ENCODE measurements around the gene BICD1. TPM values are rescaled to one million over a fixed set of nuclear protein-coding genes. Genes with fewer than 3 reads are reported as not detected.
A peak's percentile ranks its signal among the peaks of the same experiment; 100 is the strongest.

BICD1 gene
- total and polyA plus RNA-seq, 4 donors = 0.46 to 3.4 (median 1.1) TPM

- no peak for DNase-seq (ENCODE audit: low spot score)
- Histone ChIP-seq H3K36me3 (ENCODE audit: control insufficient read depth in 4 of 4, insufficient read depth in 3 of 4, low read depth in 1 of 4, low read length in 3 of 4) (no peaks in the 10 kb centered on the region), H3K27me3 (ENCODE audit: control insufficient read depth in 4 of 4, insufficient read depth in 4 of 4, low read length in 3 of 4) (no peaks in the 10 kb centered on the region), H3K4me1 (ENCODE audit: control insufficient read depth in 4 of 4, insufficient read depth in 4 of 4, low read length in 3 of 4) (no peaks in the 10 kb centered on the region), H3K9me3 (ENCODE audit: control insufficient read depth in 4 of 4, low read length in 3 of 4) (no peaks in the 10 kb centered on the region), H3K9ac (ENCODE audit: low read depth in 1 of 2, low read length in 2 of 2) (no peak overlapping the region), H3K4me3 (ENCODE audit: low read depth in 1 of 3, low read length in 3 of 3) (no peak overlapping the region), H3K27ac (ENCODE audit: low read depth in 1 of 2, low read length in 2 of 2) (no peak overlapping the region)
- WGBS = 98% methylated on average over 1 of the region's 1 CpG
- TF ChIP-seq RAD21 (IDR thresholded peaks at IDR 0.05) (peak in 1 of 2 donors; percentile 14), TAF1 (conservative IDR thresholded peaks at IDR 0.05) (no peak)
These were observed 155.0 kb downstream of the BICD1 start for GRCh38 chr12:32261638-32262037.

GRCh38 chr12:32264961-32265360 lies 158.3 kb downstream of the BICD1 start:
- DNase-seq (ENCODE audit: low spot score) = no peak
- TF ChIP-seq REST (IDR thresholded peaks at IDR 0.05) (no peak), CTCF (IDR thresholded peaks at IDR 0.05; ENCODE audit: low read depth, low read length, missing input control) (no peak), ATF3 (IDR thresholded peaks at IDR 0.05) (no peak), HNF4A (conservative IDR thresholded peaks at IDR 0.05) (no peak), RAD21 (IDR thresholded peaks at IDR 0.05) (no peak), FOXA2 (IDR thresholded peaks at IDR 0.05) (no peak), JUND (IDR thresholded peaks at IDR 0.05) (no peak), NR2F2 (IDR thresholded peaks at IDR 0.05) (no peak), EGR1 (IDR thresholded peaks at IDR 0.05; ENCODE audit: low read depth in 2 of 2) (no peak), TAF1 (conservative IDR thresholded peaks at IDR 0.05) (no peak), GABPA (IDR thresholded peaks at IDR 0.05 in 1 of 2, conservative IDR thresholded peaks at IDR 0.05 in 1 of 2) (no peak), YY1 (IDR thresholded peaks at IDR 0.05) (no peak), HNF4G (IDR thresholded peaks at IDR 0.05) (no peak)
- Histone ChIP-seq H3K27ac (ENCODE audit: low read depth in 1 of 2, low read length in 2 of 2) (no peak overlapping the region), H3K9ac (ENCODE audit: low read depth in 1 of 2, low read length in 2 of 2) (no peak overlapping the region), H3K4me1 (ENCODE audit: control insufficient read depth in 4 of 4, insufficient read depth in 4 of 4, low read length in 3 of 4) (no peaks in the 10 kb centered on the region), H3K4me3 (ENCODE audit: low read depth in 1 of 3, low read length in 3 of 3) (no peak overlapping the region), H3K27me3 (ENCODE audit: control insufficient read depth in 4 of 4, insufficient read depth in 4 of 4, low read length in 3 of 4) (no peaks in the 10 kb centered on the region), H3K9me3 (ENCODE audit: control insufficient read depth in 4 of 4, low read length in 3 of 4) (no peaks in the 10 kb centered on the region), H3K36me3 (ENCODE audit: control insufficient read depth in 4 of 4, insufficient read depth in 3 of 4, low read depth in 1 of 4, low read length in 3 of 4) (no peaks in the 10 kb centered on the region)
- 74% methylated on average over 5 of the region's 5 CpGs for WGBS

- no peak overlapping the region for H3K4me3 ChIP-seq (ENCODE audit: low read depth in 1 of 3, low read length in 3 of 3)
- 92% methylated on average over 7 of the region's 7 CpGs for WGBS
- no peaks in the 10 kb centered on the region for H3K27me3 ChIP-seq (ENCODE audit: control insufficient read depth in 4 of 4, insufficient read depth in 4 of 4, low read length in 3 of 4)
- H3K9me3 ChIP-seq (ENCODE audit: control insufficient read depth in 4 of 4, low read length in 3 of 4) = no peaks in the 10 kb centered on the region
- H3K27ac ChIP-seq (ENCODE audit: low read depth in 1 of 2, low read length in 2 of 2) = no peak overlapping the region
- no peaks in the 10 kb centered on the region for H3K36me3 ChIP-seq (ENCODE audit: control insufficient read depth in 4 of 4, insufficient read depth in 3 of 4, low read depth in 1 of 4, low read length in 3 of 4)
- no peaks in the 10 kb centered on the region for H3K4me1 ChIP-seq (ENCODE audit: control insufficient read depth in 4 of 4, insufficient read depth in 4 of 4, low read length in 3 of 4)
- no peak overlapping the region for H3K9ac ChIP-seq (ENCODE audit: low read depth in 1 of 2, low read length in 2 of 2)
- no peak for DNase-seq (ENCODE audit: low spot score)
- no peak for TF ChIP-seq GABPA (IDR thresholded peaks at IDR 0.05 in 1 of 2, conservative IDR thresholded peaks at IDR 0.05 in 1 of 2)
- TF ChIP-seq NR2F2 (IDR thresholded peaks at IDR 0.05) = no peak
- no peak for TF ChIP-seq CTCF (IDR thresholded peaks at IDR 0.05; ENCODE audit: low read depth, low read length, missing input control)
- TF ChIP-seq RAD21 (IDR thresholded peaks at IDR 0.05) = no peak
- no peak for TF ChIP-seq JUND (IDR thresholded peaks at IDR 0.05)
- TF ChIP-seq HNF4G (IDR thresholded peaks at IDR 0.05) = no peak
- TF ChIP-seq MAX (IDR thresholded peaks at IDR 0.05) = no peak
- no peak for TF ChIP-seq RXRA (IDR thresholded peaks at IDR 0.05)
- TF ChIP-seq SP1 (IDR thresholded peaks at IDR 0.05) = no peak
- TF ChIP-seq FOXA1 (IDR thresholded peaks at IDR 0.05) = no peak
- TF ChIP-seq FOXA2 (IDR thresholded peaks at IDR 0.05) = no peak
These were observed 158.8 kb downstream of the BICD1 start for GRCh38 chr12:32265456-32265855.
